ENCODE data around the gene NFATC1. TPM values are rescaled to one million over a fixed set of nuclear protein-coding genes. Genes with fewer than 3 reads are reported as not detected.

NFATC1 gene
- total RNA-seq, 4 donors from 2014 or later, result 7.1 to 74.7 (median 28.4) TPM

- DNase-seq (no peak), ATAC-seq (peak in 1 of 2 donors; percentile 11)
- TF ChIP-seq CTCF (IDR thresholded peaks at IDR 0.05 in 4 of 5, conservative IDR thresholded peaks at IDR 0.05 in 1 of 5) (no peak), POLR2A (IDR thresholded peaks at IDR 0.05) (no peak)
- Histone ChIP-seq H3K27me3 (no peaks in the 10 kb centered on the region), H3K4me3 (no peak overlapping the region), H3K36me3 (peaks cover 0 to 8% of the 10 kb centered on the region in 2 donors), H3K9me3 (no peaks in the 10 kb centered on the region), H3K4me1 (peaks cover 20 to 33% of the 10 kb centered on the region in 2 donors), H3K27ac (peak overlapping the region; percentile 63 to 74 (median 66))
- in situ Hi-C loops (cut with MboI; ENCODE audit: low sequenced_read_pairs in 4 of 4) (no loop called here), intact Hi-C loops (cut with DNase I; ENCODE audit: low total_unique reads) (no loop called here)
Measured at GRCh38 chr18:79445221-79445620, 49.5 kb downstream of the NFATC1 start.

GRCh38 chr18:79445696-79446561 lies 50.2 kb downstream of the NFATC1 start:
- Histone ChIP-seq H3K9me3 (no peaks in the 10 kb centered on the region), H3K4me3 (no peak overlapping the region), H3K27ac (peak overlapping the region; percentile 63 to 74 (median 66)), H3K4me1 (peaks cover 15 to 26% of the 10 kb centered on the region in 2 donors), H3K27me3 (no peaks in the 10 kb centered on the region), H3K36me3 (peaks cover 0 to 13% of the 10 kb centered on the region in 2 donors)
- no peak for DNase-seq
- in situ Hi-C loops (cut with MboI; ENCODE audit: low sequenced_read_pairs in 4 of 4) (no loop called here), intact Hi-C loops (cut with DNase I; ENCODE audit: low total_unique reads) (no loop called here)
- peak; percentile 71 to 85 for ATAC-seq
- no peak for TF ChIP-seq POLR2A (IDR thresholded peaks at IDR 0.05)
- TF ChIP-seq CTCF (IDR thresholded peaks at IDR 0.05 in 4 of 5, conservative IDR thresholded peaks at IDR 0.05 in 1 of 5), result no peak

DNA sequence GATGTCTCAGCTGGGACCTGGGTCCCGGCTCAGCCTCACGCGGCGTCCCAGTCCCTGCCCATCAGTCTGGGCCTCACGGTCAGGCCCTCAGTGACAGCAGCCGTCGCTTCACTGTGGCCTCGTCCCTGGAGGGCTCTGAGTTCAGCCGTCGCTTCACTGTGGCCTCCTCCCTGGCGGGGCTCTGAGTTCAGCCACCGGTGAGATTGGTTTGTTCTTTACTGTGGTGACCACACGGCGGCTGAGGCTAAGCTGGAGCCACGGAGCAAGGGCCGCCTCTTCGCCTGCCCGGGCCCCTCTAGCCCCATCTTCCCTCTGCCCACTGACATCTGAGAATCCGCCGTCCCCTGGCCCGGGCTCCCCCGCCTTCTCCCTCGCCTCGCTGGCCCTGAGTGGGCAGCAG lies 51.2 kb downstream of the NFATC1 start:
- ATAC-seq (no peak), DNase-seq (no peak)
- H3K27ac ChIP-seq, result no peak overlapping the region
- in situ Hi-C loops (cut with MboI; ENCODE audit: low sequenced_read_pairs in 4 of 4), result no loop called here
- H3K9me3 ChIP-seq, result no peaks in the 10 kb centered on the region
- H3K27me3 ChIP-seq, result no peaks in the 10 kb centered on the region
- H3K4me1 ChIP-seq, result peaks cover 15 to 23% of the 10 kb centered on the region in 2 donors
- intact Hi-C loops (cut with DNase I; ENCODE audit: low total_unique reads), result no loop called here
- H3K4me3 ChIP-seq, result no peak overlapping the region
- TF ChIP-seq CTCF (IDR thresholded peaks at IDR 0.05 in 4 of 5, conservative IDR thresholded peaks at IDR 0.05 in 1 of 5) (no peak), POLR2A (IDR thresholded peaks at IDR 0.05) (no peak)
- peaks cover 0 to 23% of the 10 kb centered on the region in 2 donors for H3K36me3 ChIP-seq

DNA sequence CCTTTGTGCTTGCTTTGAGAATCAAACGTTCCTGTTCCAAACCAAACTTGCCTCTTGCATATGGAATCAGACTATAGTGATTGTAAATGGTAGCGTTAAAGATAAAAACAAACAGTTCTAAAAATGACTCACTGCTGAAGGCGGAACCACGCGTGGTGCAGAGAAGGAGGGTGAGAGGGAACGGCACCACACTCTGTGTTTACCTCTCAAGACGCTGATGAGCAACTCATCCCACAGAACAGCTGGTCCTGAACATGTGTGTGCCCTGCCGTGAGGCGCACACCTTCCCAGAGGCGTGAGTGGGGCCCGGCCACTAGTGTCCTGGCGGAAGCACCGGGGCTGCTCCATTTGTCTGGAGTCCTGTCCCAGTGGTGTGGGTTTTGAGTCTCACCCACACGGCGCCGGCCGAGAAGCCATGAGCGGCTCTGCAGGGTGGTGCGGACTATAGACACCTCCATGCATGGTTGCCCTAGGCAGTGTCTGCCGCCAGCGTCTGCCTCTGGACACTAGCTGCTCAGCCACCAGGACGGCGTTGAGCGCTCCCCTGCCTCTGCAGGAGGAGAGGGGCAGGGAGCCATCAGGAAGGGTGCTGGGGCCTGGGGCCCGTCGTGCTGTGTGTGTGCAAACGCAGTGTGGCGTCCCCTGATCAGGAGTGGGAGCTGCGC lies 52.1 kb downstream of the NFATC1 start:
- TF ChIP-seq POLR2A (IDR thresholded peaks at IDR 0.05) (no peak), CTCF (IDR thresholded peaks at IDR 0.05 in 4 of 5, conservative IDR thresholded peaks at IDR 0.05 in 1 of 5) (no peak)
- H3K4me3 ChIP-seq, result no peak overlapping the region
- no peaks in the 10 kb centered on the region for H3K9me3 ChIP-seq
- H3K27me3 ChIP-seq, result no peaks in the 10 kb centered on the region
- no peak overlapping the region for H3K27ac ChIP-seq
- H3K36me3 ChIP-seq, result peaks cover 0 to 29% of the 10 kb centered on the region in 2 donors
- in situ Hi-C loops (cut with MboI; ENCODE audit: low sequenced_read_pairs in 4 of 4), result no loop called here
- intact Hi-C loops (cut with DNase I; ENCODE audit: low total_unique reads), result no loop called here
- H3K4me1 ChIP-seq, result peaks cover 15 to 23% of the 10 kb centered on the region in 2 donors
- no peak for DNase-seq
- no peak for ATAC-seq
